RWPE1 (cell line): ENCODE results near the gene STAT1.

Experiments
- CTCF ChIA-PET: fragments of 350-600 bp; sonication (Branson Sonifier 250); formaldehyde crosslinking; extraction: SDS; loops from one replicate; lab custom pipeline; 2021; lab: Yijun Ruan, JAX
- POLR2A ChIA-PET: fragments of 400-600 bp; formaldehyde crosslinking; extraction: SDS; loops from one replicate; lab custom pipeline; 2020; ENCODE audit warnings: antibody characterized with exemption; ENCODE audit not compliant: low non-redundant PET; lab: Yijun Ruan, JAX
- DNase-seq: peaks from one replicate; pipeline ENCODE4 v3.0.0; 2012; ENCODE audit warnings: low spot score
- H3K27ac ChIP-seq: fragments of 450-650 bp; 2 replicates; pipeline ENCODE4 v1.5.1; 2017
- TF ChIP-seq, protein P1 (sequence below): fragments of 450-650 bp; conservative IDR thresholded peaks from 2 replicates; pipeline ENCODE4 v1.5.1; 2017; ENCODE audit warnings: low read depth, mild to moderate bottlenecking

The STAT1 gene

DNA sequence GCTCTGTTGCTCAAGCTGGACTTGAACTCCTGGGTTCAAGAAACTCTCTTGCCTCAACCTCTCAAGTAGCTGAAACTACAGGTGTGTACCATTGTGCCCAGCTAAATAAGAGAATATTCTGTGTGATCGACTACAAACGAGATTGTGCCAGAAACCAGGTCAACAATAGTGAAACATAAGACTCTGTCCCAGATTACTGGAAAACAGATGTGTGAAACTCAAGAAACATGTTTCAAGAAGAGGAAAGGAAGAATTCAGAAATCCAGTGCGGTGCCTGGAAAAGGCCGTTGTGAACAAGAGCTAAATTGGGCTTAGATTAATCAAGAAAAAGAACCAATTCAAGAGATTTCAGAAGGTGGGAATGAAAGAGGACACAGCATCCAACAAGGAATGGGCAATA is 23.4 kb upstream of the STAT1 start:
- POLR2A ChIA-PET: no interaction called here
- no peak overlapping the region for H3K27ac ChIP-seq
- TF ChIP-seq, protein P1, sequence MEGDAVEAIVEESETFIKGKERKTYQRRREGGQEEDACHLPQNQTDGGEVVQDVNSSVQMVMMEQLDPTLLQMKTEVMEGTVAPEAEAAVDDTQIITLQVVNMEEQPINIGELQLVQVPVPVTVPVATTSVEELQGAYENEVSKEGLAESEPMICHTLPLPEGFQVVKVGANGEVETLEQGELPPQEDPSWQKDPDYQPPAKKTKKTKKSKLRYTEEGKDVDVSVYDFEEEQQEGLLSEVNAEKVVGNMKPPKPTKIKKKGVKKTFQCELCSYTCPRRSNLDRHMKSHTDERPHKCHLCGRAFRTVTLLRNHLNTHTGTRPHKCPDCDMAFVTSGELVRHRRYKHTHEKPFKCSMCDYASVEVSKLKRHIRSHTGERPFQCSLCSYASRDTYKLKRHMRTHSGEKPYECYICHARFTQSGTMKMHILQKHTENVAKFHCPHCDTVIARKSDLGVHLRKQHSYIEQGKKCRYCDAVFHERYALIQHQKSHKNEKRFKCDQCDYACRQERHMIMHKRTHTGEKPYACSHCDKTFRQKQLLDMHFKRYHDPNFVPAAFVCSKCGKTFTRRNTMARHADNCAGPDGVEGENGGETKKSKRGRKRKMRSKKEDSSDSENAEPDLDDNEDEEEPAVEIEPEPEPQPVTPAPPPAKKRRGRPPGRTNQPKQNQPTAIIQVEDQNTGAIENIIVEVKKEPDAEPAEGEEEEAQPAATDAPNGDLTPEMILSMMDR: no peak
- CTCF ChIA-PET: no interaction called here
- DNase-seq: no peak

DNA sequence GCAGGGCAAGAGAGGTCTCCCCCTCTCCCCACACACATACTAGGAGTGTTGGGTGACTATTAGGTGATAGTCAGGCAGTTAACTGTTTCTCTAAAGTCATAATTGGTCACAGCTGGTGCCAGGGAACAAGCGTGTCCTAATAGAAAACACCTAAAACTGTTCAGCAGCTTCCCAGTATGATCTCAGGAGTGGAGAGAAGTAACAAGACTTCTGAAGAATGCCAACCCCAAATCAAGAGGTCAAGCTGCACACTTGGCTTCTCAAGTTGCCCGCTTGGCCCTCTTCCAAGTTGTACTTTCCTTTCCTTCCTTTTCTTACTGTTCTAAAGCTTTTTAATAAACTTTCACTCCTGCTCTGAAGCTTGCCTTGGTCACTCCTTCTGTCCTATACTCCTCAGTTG is 22.4 kb upstream of the STAT1 start:
- CTCF ChIA-PET: no interaction called here
- POLR2A ChIA-PET: no interaction called here
- DNase-seq: no peak
- TF ChIP-seq, protein P1: no peak
- no peak overlapping the region for H3K27ac ChIP-seq

DNA sequence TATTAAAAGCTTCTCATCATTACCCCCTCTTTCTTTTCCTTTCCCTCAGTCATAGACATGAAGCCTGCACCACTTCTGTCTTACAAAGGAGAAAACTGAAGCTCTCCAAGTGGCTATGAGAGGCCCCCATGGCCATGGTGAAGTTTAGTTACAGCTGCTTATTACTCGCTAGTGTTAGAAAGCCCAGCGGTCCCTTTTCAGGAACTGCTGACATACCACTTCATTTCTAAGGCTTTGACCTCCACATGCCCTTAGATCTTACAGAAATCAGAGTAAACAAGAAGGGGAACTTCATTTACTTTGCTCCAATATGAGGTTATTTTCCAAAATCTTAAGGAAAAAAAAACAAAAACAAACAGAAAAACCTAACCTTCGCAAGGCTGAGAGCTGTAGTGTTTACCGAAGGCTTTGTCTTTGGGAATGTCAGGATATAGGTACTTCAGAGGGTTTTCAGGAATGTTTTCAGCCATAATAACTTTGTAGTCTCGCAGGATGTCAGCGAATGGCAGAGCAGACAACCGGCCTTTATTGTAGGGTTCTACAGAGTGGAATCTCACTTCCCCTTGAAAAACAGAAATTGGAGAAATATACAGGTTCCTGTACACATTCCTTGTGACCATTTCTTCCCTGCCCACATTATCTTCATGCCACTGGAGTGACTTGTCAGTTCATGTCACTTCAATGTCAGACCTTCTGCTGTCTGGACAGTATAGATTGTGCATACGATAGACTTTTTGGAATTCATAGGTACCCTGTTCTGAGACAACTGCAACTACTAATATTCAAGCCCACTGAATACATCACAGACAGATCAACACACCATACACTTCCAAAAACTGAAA is 18.8 kb upstream of the STAT1 start:
- H3K27ac ChIP-seq: no peak overlapping the region
- no peak for DNase-seq
- CTCF ChIA-PET: no interaction called here
- POLR2A ChIA-PET: no interaction called here
- TF ChIP-seq, protein P1: no peak

DNA sequence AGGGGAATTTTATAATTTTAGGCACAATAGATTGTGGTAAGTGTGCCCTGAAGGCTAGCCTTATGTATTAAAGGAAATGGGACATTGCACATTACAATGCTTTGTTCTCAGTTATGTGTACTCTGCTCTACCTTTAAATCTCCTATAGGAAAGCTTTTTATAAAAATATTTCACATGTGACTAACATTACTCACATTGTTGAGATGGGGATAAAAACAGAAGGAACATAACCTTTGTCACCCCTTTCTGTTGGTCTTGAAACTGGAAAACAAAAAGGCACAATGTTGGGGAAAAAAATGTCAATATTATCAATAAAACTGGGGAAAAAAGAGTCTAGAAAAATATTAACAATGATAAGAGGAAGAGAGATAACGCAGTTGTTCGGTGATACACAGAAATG is 17.3 kb upstream of the STAT1 start:
- ChIA-PET POLR2A (no interaction called here), CTCF (no interaction called here)
- no peak for DNase-seq
- no peak overlapping the region for H3K27ac ChIP-seq
- TF ChIP-seq, protein P1: no peak

DNA sequence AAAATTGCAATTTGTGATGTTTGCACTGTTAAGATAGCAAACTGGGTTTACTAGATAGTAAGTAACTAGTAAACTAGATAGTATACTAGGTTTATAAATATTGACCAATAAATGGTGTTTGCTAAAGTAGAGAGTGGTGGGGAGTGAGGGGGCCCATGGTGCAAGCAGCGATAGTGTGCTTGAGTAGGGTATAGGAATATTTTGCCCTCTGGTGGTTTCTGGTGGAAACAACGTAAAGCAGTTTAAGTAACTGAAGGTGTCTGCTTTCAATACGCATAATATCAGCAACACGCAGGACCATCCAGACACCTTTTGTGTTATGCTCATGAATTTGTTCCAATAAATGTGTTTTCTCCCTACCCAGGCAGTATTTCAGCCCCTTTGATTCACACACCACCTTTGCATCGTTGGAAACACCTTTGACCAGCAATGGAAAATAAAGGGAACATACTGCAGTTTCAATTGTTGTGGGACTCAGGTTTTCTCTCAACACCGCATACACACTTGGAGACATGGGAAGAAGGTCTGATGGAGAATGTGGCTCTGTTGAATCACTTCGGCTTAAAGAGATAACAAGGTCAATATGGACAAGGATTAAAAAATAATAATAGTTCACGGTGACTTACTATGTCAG is 16.7 kb upstream of the STAT1 start:
- DNase-seq: peak; percentile 51
- TF ChIP-seq, protein P1: peak; percentile 69
- ChIA-PET POLR2A (no interaction called here), CTCF (no interaction called here)
- H3K27ac ChIP-seq: no peak overlapping the region

DNA sequence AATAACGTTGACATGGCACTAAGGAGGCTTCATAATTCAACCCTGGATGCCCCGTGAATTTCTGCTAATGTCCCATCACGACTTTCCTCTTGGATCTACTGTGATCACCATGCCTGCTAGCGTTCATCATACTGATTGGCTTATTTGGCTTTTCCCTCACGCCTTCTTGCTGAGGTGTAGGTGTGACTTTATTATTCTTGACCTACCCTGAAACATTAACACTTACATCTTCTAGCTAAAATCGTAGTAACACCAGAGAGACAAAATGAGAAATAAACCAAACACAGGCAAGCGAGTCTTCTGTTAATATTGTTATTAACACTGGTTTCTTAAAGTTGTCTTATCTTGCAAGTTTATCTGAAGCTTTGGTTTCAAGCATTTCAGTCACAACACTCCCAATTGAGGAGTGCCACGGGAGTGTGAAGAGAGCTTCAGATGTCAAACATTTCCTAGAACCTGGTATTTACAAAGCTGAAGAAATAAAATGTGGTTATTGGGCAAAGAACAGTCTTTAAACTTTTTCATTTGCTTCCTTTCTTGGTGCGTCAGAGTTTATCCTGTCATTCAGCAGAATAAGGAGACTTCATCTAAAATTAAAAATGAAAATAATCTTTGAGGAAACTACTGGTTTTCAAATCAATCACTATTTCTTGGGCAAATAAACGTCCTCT is 15.4 kb upstream of the STAT1 start:
- DNase-seq: no peak
- no peak overlapping the region for H3K27ac ChIP-seq
- TF ChIP-seq, protein P1: no peak
- CTCF ChIA-PET: interaction anchor here (0.5 kb wide), 1 partner anchor 31 kb away, joined by 9 read pairs; no protein-coding TSS in a partner anchor
- POLR2A ChIA-PET: no interaction called here
